Measurements from ENCODE around the gene SAMD4B. TPM values are rescaled to one million over a fixed set of nuclear protein-coding genes. Genes with fewer than 3 reads are reported as not detected.

SAMD4B gene
- total and polyA plus RNA-seq, 2 of the 8 experiments (the other 6 are each of a cell fraction or from before 2014, with no cell fraction given): 137 to 158 TPM

DNA sequence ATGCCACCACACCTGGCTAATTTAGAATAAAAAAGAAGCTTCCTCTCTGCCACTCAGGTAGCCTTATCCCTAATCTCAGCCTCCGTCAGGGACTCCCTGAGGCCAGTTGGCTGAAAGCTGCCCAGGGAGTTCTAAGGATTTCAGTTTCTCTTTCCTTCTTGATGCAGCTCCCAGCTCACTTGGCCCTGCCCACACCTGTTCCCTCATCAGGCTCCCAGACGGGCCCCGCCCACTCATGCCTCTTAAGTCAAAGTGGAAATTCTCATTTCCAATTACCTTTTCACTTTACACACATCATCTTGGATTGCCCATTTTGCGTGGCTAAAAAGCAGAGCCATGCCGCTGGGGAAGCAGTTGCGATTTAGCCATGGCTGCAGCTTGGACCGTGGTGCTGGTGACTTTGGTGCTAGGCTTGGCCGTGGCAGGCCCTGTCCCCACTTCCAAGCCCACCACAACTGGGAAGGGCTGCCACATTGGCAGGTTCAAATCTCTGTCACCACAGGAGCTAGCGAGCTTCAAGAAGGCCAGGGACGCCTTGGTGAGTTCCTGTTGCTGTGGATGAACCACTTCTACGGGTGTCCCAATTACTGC, 46.1 kb upstream of the SAMD4B start, which contains the start of gene IFNL1:
Gene IFNL1, plus strand, starts transcription at position 353 of the 591 bp plus-strand sequence. Its CDS starts 15 bp downstream, at position 368.
- DNase-seq (ENCODE audit: low read depth in 1 of 2, low spot score in 2 of 2) (no peak), FAIRE-seq (no peak)
- Histone ChIP-seq H2AK5ac (ENCODE audit: low read depth, low read length) (no peak within 1 kb of the TSS), H4K8ac (ENCODE audit: extremely low read depth, insufficient read depth, low read length) (no peak within 1 kb of the TSS; the same call in 1 of the 2 replicates), H3K4me1 (replicated peaks in 1 of 4; ENCODE audit: control insufficient read depth in 3 of 4, insufficient read depth in 4 of 4, low read length in 3 of 4) (peaks cover 0 to 2% (median 0%) of the 10 kb centered on the region in 4 experiments; a peak in 1 of 7 replicates), H3K79me1 (ENCODE audit: low read depth, low read length) (no peaks in the 10 kb centered on the region), H2AFZ (ENCODE audit: low read length) (no peak within 1 kb of the TSS), H3K4ac (replicated peaks; ENCODE audit: insufficient read length, low read depth, low read length) (no peak within 1 kb of the TSS), H3K9ac (replicated peaks in 1 of 4; ENCODE audit: extremely low read depth in 1 of 4, low read depth in 3 of 4, low read length in 3 of 4) (no peak within 1 kb of the TSS), H3K56ac (replicated peaks; ENCODE audit: insufficient read length, low read depth, low read length) (no peak within 1 kb of the TSS), H2BK12ac (ENCODE audit: low read depth, low read length) (no peak within 1 kb of the TSS; the same call in 1 of the 2 replicates), H3K14ac (ENCODE audit: insufficient read length) (no peak within 1 kb of the TSS), H3K79me2 (ENCODE audit: control insufficient read depth in 1 of 2, insufficient read depth in 2 of 2, low read length in 2 of 2) (no peaks in the 10 kb centered on the region), H3K4me3 (ENCODE audit: extremely low read depth in 1 of 4, insufficient read depth in 2 of 4, low read depth in 3 of 4, low read length in 4 of 4) (no peak within 1 kb of the TSS), H3K9me3 (ENCODE audit: insufficient read depth in 2 of 2, low read depth in 1 of 2, low read length in 1 of 2) (no peaks in the 10 kb centered on the region), H3K27me3 (replicated peaks in 1 of 4; ENCODE audit: control insufficient read depth in 3 of 4, extremely low read depth in 1 of 4, insufficient read depth in 3 of 4, low read length in 3 of 4) (no peaks in the 10 kb centered on the region), H2BK5ac (ENCODE audit: low read depth, low read length) (no peak within 1 kb of the TSS), H4K5ac (ENCODE audit: insufficient read length, low read depth, low read length) (no peak within 1 kb of the TSS), H4K20me1 (replicated peaks in 1 of 2; ENCODE audit: control insufficient read depth in 1 of 2, insufficient read depth in 2 of 2, low read length in 2 of 2) (peaks cover 0 to 3% of the 10 kb centered on the region in 2 experiments), H2BK20ac (ENCODE audit: low read length) (no peak within 1 kb of the TSS), H3K27ac (ENCODE audit: low read depth, low read length) (no peak within 1 kb of the TSS), H3K4me2 (ENCODE audit: insufficient read depth in 1 of 2, low read depth in 2 of 2, low read length in 2 of 2) (no peak within 1 kb of the TSS), H3K36me3 (ENCODE audit: control insufficient read depth in 2 of 4, insufficient read depth in 4 of 4, low read length in 3 of 4) (no peaks in the 10 kb centered on the region), H3K23me2 (ENCODE audit: low read depth, low read length) (peaks cover 2% of the 10 kb centered on the region; the same call in 1 of the 2 replicates), H3K23ac (ENCODE audit: insufficient read length) (no peak within 1 kb of the TSS), H3K18ac (ENCODE audit: extremely low read depth, low read length) (no peak within 1 kb of the TSS; the same call in 1 of the 2 replicates), H2BK15ac (ENCODE audit: low read length) (no peak within 1 kb of the TSS), H4K91ac (replicated peaks; ENCODE audit: insufficient read length, low read length) (no peak within 1 kb of the TSS), H2BK120ac (replicated peaks; ENCODE audit: low read depth, low read length) (no peak within 1 kb of the TSS)
- 81% methylated on average over 11 of the region's 11 CpGs; no CpG with 5 or more reads in 1 of the 2 experiments for WGBS, 2 experiments (ENCODE audit: extremely low coverage in 1 of 2, insufficient coverage in 1 of 2, insufficient read length in 1 of 2, insufficient replicate concordance in 2 of 2, low coverage in 1 of 2, low lambda C conversion rate in 2 of 2, missing lambda C conversion rate in 1 of 2)
- ChIA-PET CTCF (ENCODE audit: partially characterized antibody) (interaction anchor here (1.0 to 1.6 kb wide), 5 partner anchors 10 to 85 kb away, joined by 3 to 4 read pairs (median 3); partner anchors contain the start of gene SAMD4B), POLR2A (ENCODE audit: partially characterized antibody) (interaction anchor here (0.6 to 1.5 kb wide), 4 partner anchors 9 to 164 kb away, joined by 3 to 9 read pairs (median 4); partner anchors contain the start of gene RPS16)
- no peak for TF ChIP-seq CHD2 (IDR thresholded peaks at IDR 0.05; ENCODE audit: low read length)
- TF ChIP-seq, protein P1, sequence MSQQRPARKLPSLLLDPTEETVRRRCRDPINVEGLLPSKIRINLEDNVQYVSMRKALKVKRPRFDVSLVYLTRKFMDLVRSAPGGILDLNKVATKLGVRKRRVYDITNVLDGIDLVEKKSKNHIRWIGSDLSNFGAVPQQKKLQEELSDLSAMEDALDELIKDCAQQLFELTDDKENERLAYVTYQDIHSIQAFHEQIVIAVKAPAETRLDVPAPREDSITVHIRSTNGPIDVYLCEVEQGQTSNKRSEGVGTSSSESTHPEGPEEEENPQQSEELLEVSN (IDR thresholded peaks at IDR 0.05): no peak
- no peak for TF ChIP-seq RBBP5 (IDR thresholded peaks at IDR 0.05; ENCODE audit: borderline replicate concordance, low read depth, low read length)
- TF ChIP-seq SP1 (IDR thresholded peaks at IDR 0.05; ENCODE audit: low read depth, low read length): no peak
- TF ChIP-seq HDAC2 (IDR thresholded peaks at IDR 0.05; ENCODE audit: borderline replicate concordance in 1 of 2, low read depth in 2 of 2, low read length in 2 of 2): no peak
- TF ChIP-seq, protein P2, sequence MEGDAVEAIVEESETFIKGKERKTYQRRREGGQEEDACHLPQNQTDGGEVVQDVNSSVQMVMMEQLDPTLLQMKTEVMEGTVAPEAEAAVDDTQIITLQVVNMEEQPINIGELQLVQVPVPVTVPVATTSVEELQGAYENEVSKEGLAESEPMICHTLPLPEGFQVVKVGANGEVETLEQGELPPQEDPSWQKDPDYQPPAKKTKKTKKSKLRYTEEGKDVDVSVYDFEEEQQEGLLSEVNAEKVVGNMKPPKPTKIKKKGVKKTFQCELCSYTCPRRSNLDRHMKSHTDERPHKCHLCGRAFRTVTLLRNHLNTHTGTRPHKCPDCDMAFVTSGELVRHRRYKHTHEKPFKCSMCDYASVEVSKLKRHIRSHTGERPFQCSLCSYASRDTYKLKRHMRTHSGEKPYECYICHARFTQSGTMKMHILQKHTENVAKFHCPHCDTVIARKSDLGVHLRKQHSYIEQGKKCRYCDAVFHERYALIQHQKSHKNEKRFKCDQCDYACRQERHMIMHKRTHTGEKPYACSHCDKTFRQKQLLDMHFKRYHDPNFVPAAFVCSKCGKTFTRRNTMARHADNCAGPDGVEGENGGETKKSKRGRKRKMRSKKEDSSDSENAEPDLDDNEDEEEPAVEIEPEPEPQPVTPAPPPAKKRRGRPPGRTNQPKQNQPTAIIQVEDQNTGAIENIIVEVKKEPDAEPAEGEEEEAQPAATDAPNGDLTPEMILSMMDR (IDR thresholded peaks at IDR 0.05; ENCODE audit: control extremely low read depth in 1 of 3, insufficient read depth in 1 of 3, low read depth in 1 of 3, low read length in 3 of 3): no peak
- no peak for TF ChIP-seq SP4 (IDR thresholded peaks at IDR 0.05; ENCODE audit: low read length)
- TF ChIP-seq RFX5 (IDR thresholded peaks at IDR 0.05; ENCODE audit: borderline replicate concordance, low read depth, low read length): no peak

Data from H1 (cell line).